Activated CD8-positive, alpha-beta memory T cell treated with anti-CD3 and anti-CD28 coated beads, Interleukin-2, amount 10 ng/mL, durations not matched to agents 7 days and 5 days (primary cell): Measurements from ENCODE around the gene DYNC1H1. TPM values are rescaled to one million over a fixed set of nuclear protein-coding genes. Genes with fewer than 3 reads are reported as not detected.
A peak's percentile ranks its signal among the peaks of the same experiment; 100 is the strongest.
"Not testable (repeated sequence)": the region's sequence is repeated elsewhere in the genome, so short reads cannot be mapped to it uniquely, and the experiment has no call there.

ENCODE experiments used
- ATAC-seq: fragments of 150-1000 bp; cut with Tn5 transposase; one replicate; pipeline ENCODE4 v1.10.0; 2021; ENCODE audit warnings: moderate library complexity
- CTCF ChIA-PET: fragments of 350-600 bp; sonication (Branson Sonifier 250); formaldehyde crosslinking; loops from one replicate; lab custom pipeline; 2021; ENCODE audit warnings: antibody characterized with exemption; lab: Charles Lee
- DNase-seq: peaks from one replicate; pipeline ENCODE4 v3.0.0-alpha.2; 2020
- H3K27ac Mint-ChIP-seq: one replicate; pipeline ENCODE4 v1.8.0; 2021; ENCODE audit warnings: mild to moderate bottlenecking, mixed read lengths
- H3K27me3 Mint-ChIP-seq: one replicate; pipeline ENCODE4 v1.8.0; 2021; ENCODE audit warnings: mixed read lengths
- H3K36me3 Mint-ChIP-seq: one replicate; pipeline ENCODE4 v1.8.0; 2021; ENCODE audit warnings: mild to moderate bottlenecking, mixed read lengths
- H3K4me1 Mint-ChIP-seq: one replicate; pipeline ENCODE4 v1.8.0; 2021; ENCODE audit warnings: mixed read lengths
- H3K4me3 Mint-ChIP-seq: one replicate; pipeline ENCODE4 v1.8.0; 2021; ENCODE audit warnings: mild to moderate bottlenecking, moderate library complexity, mixed read lengths
- H3K9me3 Mint-ChIP-seq: one replicate; pipeline ENCODE4 v1.8.0; 2022; ENCODE audit warnings: low read depth, mixed read lengths
- total RNA-seq, 2 experiments: library from RNA; stranded (reverse); gene quantifications; one replicate each; pipeline ENCODE4 v1.2.3, GENCODE V29; 2021

Gene DYNC1H1
- total RNA-seq, 2 experiments from 2014 or later = 308 to 325 TPM

DNA sequence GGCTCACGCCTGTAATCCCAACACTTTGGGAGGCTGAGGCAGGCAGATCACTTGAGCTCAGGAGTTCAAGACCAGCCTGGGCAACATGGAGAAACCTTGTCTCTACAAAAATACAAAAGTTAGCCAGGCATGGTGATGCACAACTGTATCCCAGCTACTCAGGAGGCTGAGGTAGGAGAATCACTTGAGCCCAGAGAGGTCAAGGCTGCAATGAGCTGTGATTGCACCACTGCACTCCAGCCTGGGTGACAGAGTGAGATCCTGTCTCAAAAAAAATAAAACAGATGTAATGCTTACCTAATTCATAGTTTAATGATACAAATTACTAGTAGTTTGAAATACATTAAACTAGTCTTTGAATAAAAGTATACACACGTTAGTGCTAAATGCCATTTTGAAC lies 7.1 kb downstream of the DYNC1H1 start:
- H3K4me1 Mint-ChIP-seq = peaks cover 45% of the 10 kb centered on the region
- H3K36me3 Mint-ChIP-seq = peaks cover 28% of the 10 kb centered on the region
- not testable (repeated sequence) for H3K27ac Mint-ChIP-seq, ATAC-seq, DNase-seq, H3K9me3 Mint-ChIP-seq, H3K4me3 Mint-ChIP-seq, H3K27me3 Mint-ChIP-seq
- CTCF ChIA-PET = interaction anchor here (1.2 to 2.9 kb wide), 2 partner anchors 11 to 125 kb away, joined by 3 to 14 read pairs; no protein-coding TSS in a partner anchor

DNA sequence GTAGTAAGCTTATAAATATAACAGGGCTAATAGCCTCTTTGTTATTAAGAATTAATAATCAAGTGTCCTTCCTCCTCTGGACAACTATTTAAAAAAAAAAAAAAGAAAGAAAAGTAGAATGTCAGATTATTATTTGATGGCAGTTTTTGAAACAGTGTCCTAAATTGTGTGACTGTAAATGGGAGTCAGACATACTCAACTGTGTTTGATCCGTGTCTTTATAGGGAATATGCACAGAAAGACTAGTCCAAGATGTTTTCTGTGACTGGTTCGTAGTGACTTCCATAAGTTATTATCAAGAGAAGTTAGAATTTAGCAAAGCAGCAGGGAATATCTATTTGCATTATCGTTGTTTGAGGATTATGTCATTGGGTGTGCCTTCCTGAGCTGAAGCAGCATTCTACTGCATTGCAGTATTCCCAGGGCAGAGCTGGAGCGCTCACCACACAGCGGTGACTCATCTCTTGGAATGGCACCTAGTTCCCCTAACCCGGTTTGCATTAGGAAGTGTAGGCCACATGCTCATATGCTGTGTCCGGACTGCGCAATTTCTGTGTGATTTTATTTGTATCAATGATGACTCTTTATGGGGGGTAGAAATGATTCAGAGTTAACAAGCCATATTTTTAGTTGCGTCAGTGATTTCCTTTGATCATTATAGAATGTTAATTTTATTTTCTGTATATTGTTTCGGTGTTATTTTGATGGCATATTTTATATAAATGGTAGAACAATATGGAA lies 7.9 kb downstream of the DYNC1H1 start:
- Mint-ChIP-seq H3K27ac (no peak overlapping the region), H3K4me3 (no peak overlapping the region), H3K4me1 (peaks cover 41% of the 10 kb centered on the region), H3K27me3 (no peaks in the 10 kb centered on the region), H3K9me3 (no peaks in the 10 kb centered on the region), H3K36me3 (peaks cover 31% of the 10 kb centered on the region)
- CTCF ChIA-PET = interaction anchor here (0.6 to 2.9 kb wide), 5 partner anchors 12 to 265 kb away, joined by 3 to 14 read pairs (median 5); no protein-coding TSS in a partner anchor
- DNase-seq = peak; percentile 37
- no peak for ATAC-seq

DNA sequence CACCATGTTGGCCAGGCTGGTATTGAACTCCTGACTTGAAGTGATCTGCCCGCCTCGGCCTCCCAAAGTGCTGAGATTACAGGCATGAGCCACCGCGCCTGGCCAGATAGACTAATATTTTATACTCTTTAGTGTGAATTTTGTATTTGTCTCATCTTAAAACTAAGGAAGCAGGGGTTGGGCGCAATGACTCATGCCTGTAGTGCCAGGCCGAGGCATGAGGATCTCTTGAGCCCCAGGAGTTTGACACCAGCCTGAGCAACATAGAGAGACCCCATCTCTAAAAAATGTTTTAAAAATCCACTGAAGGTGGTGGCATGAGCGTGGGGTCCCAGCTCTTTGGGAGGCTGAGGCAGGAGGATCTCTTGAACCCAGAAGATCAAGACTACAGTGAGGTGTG lies 9.0 kb downstream of the DYNC1H1 start:
- H3K27me3 Mint-ChIP-seq = no peaks in the 10 kb centered on the region
- peaks cover 33% of the 10 kb centered on the region for H3K36me3 Mint-ChIP-seq
- no peak overlapping the region for H3K27ac Mint-ChIP-seq
- no peak overlapping the region for H3K4me3 Mint-ChIP-seq
- no peaks in the 10 kb centered on the region for H3K9me3 Mint-ChIP-seq
- no peak for ATAC-seq
- peaks cover 34% of the 10 kb centered on the region for H3K4me1 Mint-ChIP-seq
- CTCF ChIA-PET = interaction anchor here (1.3 to 2.9 kb wide), 6 partner anchors 8 to 266 kb away, joined by 3 to 14 read pairs (median 4); no protein-coding TSS in a partner anchor
- DNase-seq = no peak

DNA sequence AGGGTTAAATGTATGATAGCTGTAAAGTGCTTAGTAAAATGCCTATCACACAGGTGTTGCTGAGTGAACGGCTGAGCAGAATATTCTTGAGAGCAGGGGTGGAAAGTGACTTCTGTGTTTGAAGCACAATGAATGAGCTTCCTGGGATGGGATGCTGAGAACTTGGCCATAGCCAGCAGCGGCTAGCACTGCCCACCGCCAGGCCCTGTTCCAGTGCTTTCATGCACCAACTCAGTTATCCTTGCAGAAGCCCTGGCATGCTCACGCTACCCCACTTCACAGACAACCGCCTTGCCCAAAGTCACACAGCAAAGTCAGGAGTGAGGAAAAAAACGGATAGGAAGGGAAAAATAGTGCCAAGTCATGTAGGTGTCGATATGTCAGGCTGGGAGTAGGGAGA lies 10.9 kb downstream of the DYNC1H1 start:
- DNase-seq (no peak), ATAC-seq (no peak)
- H3K36me3 Mint-ChIP-seq = peaks cover 34% of the 10 kb centered on the region
- H3K4me1 Mint-ChIP-seq = peaks cover 25% of the 10 kb centered on the region
- no peaks in the 10 kb centered on the region for H3K27me3 Mint-ChIP-seq
- H3K27ac Mint-ChIP-seq = no peak overlapping the region
- CTCF ChIA-PET = interaction anchor here (1.3 to 1.7 kb wide), 2 partner anchors 14 to 44 kb away, joined by 5 to 6 read pairs; no protein-coding TSS in a partner anchor
- H3K9me3 Mint-ChIP-seq = no peaks in the 10 kb centered on the region
- no peak overlapping the region for H3K4me3 Mint-ChIP-seq

DNA sequence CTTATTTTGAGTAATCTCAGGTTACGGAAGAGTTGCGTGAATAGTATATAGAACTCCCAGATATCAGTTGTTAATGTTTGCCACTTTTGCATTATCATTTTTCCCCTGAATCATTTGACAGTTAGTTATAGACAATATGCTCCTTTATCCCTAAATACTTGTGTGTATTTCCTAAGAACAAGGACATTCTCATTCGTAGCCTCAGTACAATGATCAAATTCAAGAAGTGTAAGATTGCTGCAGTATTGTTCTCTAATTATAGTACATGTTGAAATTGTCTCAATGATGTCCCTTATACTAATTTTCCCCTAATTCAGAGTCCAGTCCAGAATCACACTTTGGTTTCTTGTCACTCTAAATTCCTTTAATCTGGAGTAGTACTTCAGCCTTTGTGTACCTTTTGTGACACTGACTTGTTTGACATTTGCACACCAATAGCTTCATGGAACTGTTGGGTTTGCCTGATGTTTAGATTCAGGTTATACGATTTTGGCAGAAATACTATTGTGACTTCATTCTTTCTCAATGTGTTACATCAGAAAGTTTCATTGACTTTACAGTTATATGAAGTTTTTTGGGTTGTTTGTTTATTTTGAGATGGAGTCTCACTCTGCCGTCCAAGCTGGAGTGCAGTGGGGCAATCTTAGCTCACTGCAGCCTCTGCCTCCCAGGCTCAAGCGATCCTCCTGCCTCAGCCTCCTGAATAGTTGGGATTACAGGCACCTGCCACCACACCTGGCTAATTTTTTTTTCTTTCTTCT lies 13.1 kb downstream of the DYNC1H1 start:
- Mint-ChIP-seq H3K4me3 (no peak overlapping the region), H3K4me1 (peaks cover 11% of the 10 kb centered on the region), H3K27ac (no peak overlapping the region), H3K36me3 (peaks cover 39% of the 10 kb centered on the region), H3K9me3 (no peaks in the 10 kb centered on the region), H3K27me3 (no peaks in the 10 kb centered on the region)
- no peak for DNase-seq
- CTCF ChIA-PET = interaction anchor here (1.5 to 2.2 kb wide), 2 partner anchors 13 to 119 kb away, joined by 3 to 4 read pairs; partner anchors contain the start of gene DYNC1H1
- no peak for ATAC-seq

- ATAC-seq = no peak
- peaks cover 52% of the 10 kb centered on the region for H3K36me3 Mint-ChIP-seq
- no peak overlapping the region for H3K27ac Mint-ChIP-seq
- H3K4me3 Mint-ChIP-seq = no peak overlapping the region
- peaks cover 5% of the 10 kb centered on the region for H3K4me1 Mint-ChIP-seq
- no peak for DNase-seq
- CTCF ChIA-PET = interaction anchor here (1.1 kb wide), 1 partner anchor 20 kb away, joined by 3 read pairs; no protein-coding TSS in a partner anchor
- H3K27me3 Mint-ChIP-seq = no peaks in the 10 kb centered on the region
- no peaks in the 10 kb centered on the region for H3K9me3 Mint-ChIP-seq
Observed at GRCh38 chr14:101979666-101980065, 15.3 kb downstream of the DYNC1H1 start.

GRCh38 chr14:101980251-101980650 lies 15.9 kb downstream of the DYNC1H1 start:
- Mint-ChIP-seq H3K36me3 (peaks cover 54% of the 10 kb centered on the region), H3K27ac (no peak overlapping the region), H3K27me3 (no peaks in the 10 kb centered on the region), H3K9me3 (no peaks in the 10 kb centered on the region), H3K4me1 (peaks cover 5% of the 10 kb centered on the region), H3K4me3 (no peak overlapping the region)
- DNase-seq (no peak), ATAC-seq (no peak)
- CTCF ChIA-PET = no interaction called here

- no peaks in the 10 kb centered on the region for H3K9me3 Mint-ChIP-seq
- ATAC-seq (peak; percentile 42), DNase-seq (no peak)
- CTCF ChIA-PET = no interaction called here
- peaks cover 5% of the 10 kb centered on the region for H3K4me1 Mint-ChIP-seq
- H3K4me3 Mint-ChIP-seq = no peak overlapping the region
- no peaks in the 10 kb centered on the region for H3K27me3 Mint-ChIP-seq
- no peak overlapping the region for H3K27ac Mint-ChIP-seq
- H3K36me3 Mint-ChIP-seq = peaks cover 53% of the 10 kb centered on the region
Observed at GRCh38 chr14:101980700-101981099, 16.3 kb downstream of the DYNC1H1 start.

DNA sequence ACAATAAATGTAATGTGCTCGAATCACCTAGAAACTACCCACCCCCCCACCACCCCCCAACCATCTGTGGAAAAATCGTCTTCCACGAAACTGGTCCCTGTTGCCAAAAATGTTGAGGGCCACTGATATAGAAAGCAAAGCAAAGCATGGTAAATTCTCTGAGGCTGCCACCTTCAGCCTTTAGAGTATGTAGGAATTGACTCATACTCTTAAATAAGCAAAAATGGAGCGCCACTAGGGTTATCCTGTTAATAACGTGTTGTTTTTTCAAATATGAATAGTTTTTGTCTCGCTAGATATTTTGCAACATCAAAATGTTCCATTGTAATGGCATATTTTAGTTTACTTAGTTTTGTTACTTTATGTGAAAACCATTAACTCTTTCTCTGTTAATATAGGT lies 18.2 kb downstream of the DYNC1H1 start:
- CTCF ChIA-PET = no interaction called here
- DNase-seq (no peak), ATAC-seq (no peak)
- Mint-ChIP-seq H3K36me3 (peaks cover 61% of the 10 kb centered on the region), H3K27ac (no peak overlapping the region), H3K4me3 (no peak overlapping the region), H3K4me1 (peaks cover 4% of the 10 kb centered on the region), H3K9me3 (no peaks in the 10 kb centered on the region), H3K27me3 (no peaks in the 10 kb centered on the region)

- Mint-ChIP-seq H3K36me3 (peaks cover 66% of the 10 kb centered on the region), H3K4me1 (peaks cover 16% of the 10 kb centered on the region)
- H3K27ac Mint-ChIP-seq, CTCF ChIA-PET, H3K9me3 Mint-ChIP-seq, H3K27me3 Mint-ChIP-seq, ATAC-seq, H3K4me3 Mint-ChIP-seq, DNase-seq: not testable (repeated sequence)
Observed at GRCh38 chr14:101984831-101985230, 20.5 kb downstream of the DYNC1H1 start.

DNA sequence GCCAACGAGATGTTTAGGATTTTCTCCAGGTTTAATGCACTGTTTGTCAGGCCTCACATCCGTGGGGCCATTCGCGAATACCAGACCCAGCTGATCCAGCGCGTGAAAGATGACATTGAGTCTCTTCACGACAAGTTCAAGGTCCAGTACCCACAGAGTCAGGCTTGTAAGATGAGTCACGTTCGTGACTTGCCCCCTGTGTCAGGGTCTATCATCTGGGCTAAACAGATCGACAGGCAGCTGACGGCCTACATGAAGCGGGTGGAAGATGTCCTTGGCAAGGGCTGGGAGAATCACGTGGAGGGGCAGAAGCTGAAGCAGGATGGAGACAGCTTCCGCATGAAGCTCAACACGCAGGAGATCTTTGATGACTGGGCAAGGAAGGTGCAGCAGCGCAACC lies 21.6 kb downstream of the DYNC1H1 start:
- DNase-seq (no peak), ATAC-seq (no peak)
- CTCF ChIA-PET = no interaction called here
- peaks cover 65% of the 10 kb centered on the region for H3K36me3 Mint-ChIP-seq
- H3K27me3 Mint-ChIP-seq = no peaks in the 10 kb centered on the region
- H3K4me1 Mint-ChIP-seq = peaks cover 22% of the 10 kb centered on the region
- no peak overlapping the region for H3K4me3 Mint-ChIP-seq
- H3K9me3 Mint-ChIP-seq = no peaks in the 10 kb centered on the region
- H3K27ac Mint-ChIP-seq = no peak overlapping the region

GRCh38 chr14:101986953-101987352 lies 22.6 kb downstream of the DYNC1H1 start:
- CTCF ChIA-PET = no interaction called here
- Mint-ChIP-seq H3K36me3 (peaks cover 62% of the 10 kb centered on the region), H3K9me3 (no peaks in the 10 kb centered on the region), H3K27me3 (no peaks in the 10 kb centered on the region), H3K4me3 (no peak overlapping the region), H3K4me1 (peaks cover 25% of the 10 kb centered on the region), H3K27ac (no peak overlapping the region)
- no peak for ATAC-seq
- DNase-seq = no peak

DNA sequence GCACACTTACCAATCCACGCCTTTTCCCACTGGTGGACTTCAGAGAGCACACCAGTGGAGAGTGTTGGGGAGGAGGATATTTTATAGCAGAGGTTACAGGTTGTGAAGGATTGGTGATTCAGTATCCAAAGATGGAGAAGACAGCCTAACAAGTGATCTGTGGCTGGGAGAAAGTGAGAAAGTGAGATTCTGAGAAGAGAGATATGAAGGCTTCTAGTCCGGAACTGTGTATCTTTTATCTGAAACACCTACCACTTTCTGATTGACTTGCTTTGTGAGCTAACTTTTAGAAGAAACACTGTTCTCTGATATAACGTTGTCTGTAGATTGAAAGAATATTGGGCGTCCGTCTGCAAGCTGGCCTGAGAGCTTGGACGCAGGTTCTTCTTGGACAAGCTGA lies 24.0 kb downstream of the DYNC1H1 start:
- CTCF ChIA-PET = no interaction called here

More for the DNA sequence above, 24.0 kb downstream of the DYNC1H1 start:
- no peaks in the 10 kb centered on the region for H3K9me3 Mint-ChIP-seq
- ATAC-seq = no peak
- H3K27me3 Mint-ChIP-seq = no peaks in the 10 kb centered on the region
- H3K4me3 Mint-ChIP-seq = no peak overlapping the region
- H3K4me1 Mint-ChIP-seq = peaks cover 29% of the 10 kb centered on the region
- H3K27ac Mint-ChIP-seq = no peak overlapping the region
- no peak for DNase-seq
- peaks cover 64% of the 10 kb centered on the region for H3K36me3 Mint-ChIP-seq
